ENCODE data around the gene SH2D5.

SH2D5 gene

GRCh38 chr1:20731057-20731991 is 1.2 kb downstream of the SH2D5 start:
- peaks cover 21% of the 10 kb centered on the region for H3K4me1 Mint-ChIP-seq (ENCODE audit: low read depth)
- H3K9me3 Mint-ChIP-seq: no peaks in the 10 kb centered on the region
- H3K4me3 Mint-ChIP-seq: peak overlapping the region; percentile 68
- H3K27me3 Mint-ChIP-seq: peaks cover 21% of the 10 kb centered on the region
- peaks cover 8% of the 10 kb centered on the region for H3K36me3 Mint-ChIP-seq (ENCODE audit: low read depth)
- H3K27ac Mint-ChIP-seq: no peak overlapping the region

GRCh38 chr1:20730690-20731056 is 1.8 kb downstream of the SH2D5 start:
- H3K4me3 Mint-ChIP-seq: no peak overlapping the region
- H3K27ac Mint-ChIP-seq: no peak overlapping the region
- peaks cover 21% of the 10 kb centered on the region for H3K4me1 Mint-ChIP-seq (ENCODE audit: low read depth)
- peaks cover 21% of the 10 kb centered on the region for H3K27me3 Mint-ChIP-seq
- no peaks in the 10 kb centered on the region for H3K9me3 Mint-ChIP-seq
- H3K36me3 Mint-ChIP-seq (ENCODE audit: low read depth): peaks cover 4% of the 10 kb centered on the region

- Mint-ChIP-seq H3K4me1 (ENCODE audit: low read depth) (peaks cover 21% of the 10 kb centered on the region), H3K4me3 (no peak overlapping the region), H3K36me3 (ENCODE audit: low read depth) (no peaks in the 10 kb centered on the region), H3K27me3 (peaks cover 21% of the 10 kb centered on the region), H3K9me3 (no peaks in the 10 kb centered on the region), H3K27ac (no peak overlapping the region)
These were observed 2.4 kb downstream of the SH2D5 start for GRCh38 chr1:20729990-20730689.

DNA sequence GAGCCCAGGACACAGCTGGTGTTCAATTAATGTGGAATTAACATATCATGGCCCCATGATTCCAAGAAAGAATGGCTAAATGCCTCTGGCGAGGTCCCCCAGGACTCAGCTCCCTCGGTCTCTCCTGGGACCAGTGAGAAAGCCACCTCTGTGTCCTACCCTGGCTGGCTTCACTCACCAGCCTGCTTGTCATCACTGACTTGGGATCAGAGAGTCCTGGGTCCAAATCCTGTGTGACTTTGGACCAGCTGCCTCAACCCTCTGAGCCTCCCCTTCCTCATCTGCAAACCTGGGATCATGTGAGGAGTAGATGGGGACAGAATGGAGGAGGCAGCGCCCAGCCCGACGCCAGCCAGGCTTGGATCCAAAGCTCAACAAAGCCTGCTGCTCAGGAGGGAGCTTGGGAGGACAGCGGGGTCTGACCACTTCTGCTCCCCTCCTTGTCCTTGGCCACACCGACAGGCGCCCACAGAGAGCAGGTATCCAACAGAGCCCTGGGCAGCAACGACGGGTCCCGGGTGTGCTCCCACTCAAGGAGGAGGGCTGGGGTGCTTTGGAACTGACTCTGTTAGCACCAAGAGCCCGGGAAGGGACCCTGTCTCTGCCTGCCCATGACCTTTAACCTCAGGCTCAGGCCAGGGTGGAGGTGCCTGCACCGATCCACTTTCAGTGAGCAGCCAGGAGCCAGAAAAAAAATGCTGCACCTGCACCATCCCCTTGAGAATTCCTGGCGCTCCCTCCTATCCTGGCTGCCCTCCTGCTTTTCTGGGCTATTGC is 3.2 kb downstream of the SH2D5 start:
- no peak overlapping the region for H3K27ac Mint-ChIP-seq

GRCh38 chr1:20728371-20729154 is 3.9 kb downstream of the SH2D5 start:
- H3K27ac Mint-ChIP-seq: no peak overlapping the region
- no peaks in the 10 kb centered on the region for H3K9me3 Mint-ChIP-seq
- H3K4me1 Mint-ChIP-seq (ENCODE audit: low read depth): peaks cover 20% of the 10 kb centered on the region
- H3K4me3 Mint-ChIP-seq: no peak overlapping the region
- H3K36me3 Mint-ChIP-seq (ENCODE audit: low read depth): no peaks in the 10 kb centered on the region
- peaks cover 21% of the 10 kb centered on the region for H3K27me3 Mint-ChIP-seq

More for the DNA sequence above, 3.2 kb downstream of the SH2D5 start:
- Mint-ChIP-seq H3K4me3 (no peak overlapping the region), H3K36me3 (ENCODE audit: low read depth) (no peaks in the 10 kb centered on the region), H3K4me1 (ENCODE audit: low read depth) (peaks cover 21% of the 10 kb centered on the region), H3K9me3 (no peaks in the 10 kb centered on the region), H3K27me3 (peaks cover 21% of the 10 kb centered on the region)

- Mint-ChIP-seq H3K4me3 (no peak overlapping the region), H3K4me1 (ENCODE audit: low read depth) (peaks cover 12% of the 10 kb centered on the region), H3K27me3 (peaks cover 21% of the 10 kb centered on the region), H3K27ac (no peak overlapping the region), H3K36me3 (ENCODE audit: low read depth) (no peaks in the 10 kb centered on the region), H3K9me3 (no peaks in the 10 kb centered on the region)
These were observed 4.7 kb downstream of the SH2D5 start for GRCh38 chr1:20727746-20728316.

GRCh38 chr1:20726932-20727745 is 5.4 kb downstream of the SH2D5 start:
- no peak overlapping the region for H3K4me3 Mint-ChIP-seq
- peaks cover 6% of the 10 kb centered on the region for H3K4me1 Mint-ChIP-seq (ENCODE audit: low read depth)
- H3K27ac Mint-ChIP-seq: no peak overlapping the region
- H3K9me3 Mint-ChIP-seq: no peaks in the 10 kb centered on the region
- no peaks in the 10 kb centered on the region for H3K36me3 Mint-ChIP-seq (ENCODE audit: low read depth)
- H3K27me3 Mint-ChIP-seq: peaks cover 21% of the 10 kb centered on the region

- H3K27me3 Mint-ChIP-seq: peaks cover 20% of the 10 kb centered on the region
- peaks cover 4% of the 10 kb centered on the region for H3K4me1 Mint-ChIP-seq (ENCODE audit: low read depth)
- no peak overlapping the region for H3K27ac Mint-ChIP-seq
- no peaks in the 10 kb centered on the region for H3K36me3 Mint-ChIP-seq (ENCODE audit: low read depth)
- no peaks in the 10 kb centered on the region for H3K9me3 Mint-ChIP-seq
- no peak overlapping the region for H3K4me3 Mint-ChIP-seq
These were observed 6.2 kb downstream of the SH2D5 start for GRCh38 chr1:20726118-20726911.

DNA sequence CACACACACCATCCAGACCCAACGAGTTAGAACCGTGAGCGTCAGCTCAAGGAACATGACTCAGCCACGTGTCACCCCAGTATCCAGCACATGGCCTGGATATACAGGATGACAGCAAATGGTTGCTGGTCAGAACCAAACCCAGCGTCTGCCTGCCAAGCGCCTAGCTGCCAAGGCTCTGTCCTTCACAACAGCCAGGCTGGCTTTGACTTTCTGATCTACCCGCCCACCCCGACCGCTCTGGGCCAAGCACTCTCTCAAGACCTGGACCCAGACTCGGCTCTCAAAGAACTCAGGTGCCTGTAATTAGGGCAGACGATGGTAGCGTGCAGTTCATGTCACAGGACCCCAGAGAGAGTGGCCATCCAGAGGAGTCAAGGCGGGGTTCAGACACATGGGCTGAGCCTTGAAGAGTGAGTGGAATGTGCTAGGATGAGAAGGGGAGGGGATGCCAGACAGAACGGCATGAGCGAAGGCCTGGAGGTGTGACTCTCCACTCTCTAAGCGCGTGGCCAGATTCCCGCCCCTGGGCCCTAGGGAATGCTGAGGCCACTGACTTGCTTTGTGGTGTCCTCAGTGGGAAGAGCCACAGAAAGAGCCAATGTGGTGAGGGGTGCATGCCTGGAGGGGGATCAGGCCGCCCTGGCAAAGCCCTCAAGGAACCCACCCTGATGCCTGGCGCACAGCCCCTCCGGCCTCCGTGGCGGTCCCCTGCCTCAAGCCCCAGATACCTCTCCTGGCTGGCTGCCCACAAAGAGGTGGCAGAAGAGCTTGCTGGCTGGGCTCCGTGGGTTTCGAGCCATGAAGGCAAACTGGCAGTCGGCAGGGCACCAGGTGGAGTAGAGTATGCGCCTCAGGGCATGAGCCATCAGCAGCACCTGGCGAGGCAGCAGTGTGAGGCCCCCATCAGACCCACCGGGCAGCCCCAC is 7.0 kb downstream of the SH2D5 start:
- Mint-ChIP-seq H3K27ac (no peak overlapping the region), H3K36me3 (ENCODE audit: low read depth) (no peaks in the 10 kb centered on the region), H3K27me3 (peaks cover 13% of the 10 kb centered on the region), H3K4me3 (no peak overlapping the region), H3K4me1 (ENCODE audit: low read depth) (peaks cover under 1% of the 10 kb centered on the region), H3K9me3 (no peaks in the 10 kb centered on the region)

GRCh38 chr1:20724364-20725188 is 7.9 kb downstream of the SH2D5 start:
- peaks cover 5% of the 10 kb centered on the region for H3K27me3 Mint-ChIP-seq
- no peak overlapping the region for H3K27ac Mint-ChIP-seq
- H3K4me1 Mint-ChIP-seq (ENCODE audit: low read depth): no peaks in the 10 kb centered on the region
- H3K4me3 Mint-ChIP-seq: no peak overlapping the region
- no peaks in the 10 kb centered on the region for H3K9me3 Mint-ChIP-seq
- H3K36me3 Mint-ChIP-seq (ENCODE audit: low read depth): no peaks in the 10 kb centered on the region

DNA sequence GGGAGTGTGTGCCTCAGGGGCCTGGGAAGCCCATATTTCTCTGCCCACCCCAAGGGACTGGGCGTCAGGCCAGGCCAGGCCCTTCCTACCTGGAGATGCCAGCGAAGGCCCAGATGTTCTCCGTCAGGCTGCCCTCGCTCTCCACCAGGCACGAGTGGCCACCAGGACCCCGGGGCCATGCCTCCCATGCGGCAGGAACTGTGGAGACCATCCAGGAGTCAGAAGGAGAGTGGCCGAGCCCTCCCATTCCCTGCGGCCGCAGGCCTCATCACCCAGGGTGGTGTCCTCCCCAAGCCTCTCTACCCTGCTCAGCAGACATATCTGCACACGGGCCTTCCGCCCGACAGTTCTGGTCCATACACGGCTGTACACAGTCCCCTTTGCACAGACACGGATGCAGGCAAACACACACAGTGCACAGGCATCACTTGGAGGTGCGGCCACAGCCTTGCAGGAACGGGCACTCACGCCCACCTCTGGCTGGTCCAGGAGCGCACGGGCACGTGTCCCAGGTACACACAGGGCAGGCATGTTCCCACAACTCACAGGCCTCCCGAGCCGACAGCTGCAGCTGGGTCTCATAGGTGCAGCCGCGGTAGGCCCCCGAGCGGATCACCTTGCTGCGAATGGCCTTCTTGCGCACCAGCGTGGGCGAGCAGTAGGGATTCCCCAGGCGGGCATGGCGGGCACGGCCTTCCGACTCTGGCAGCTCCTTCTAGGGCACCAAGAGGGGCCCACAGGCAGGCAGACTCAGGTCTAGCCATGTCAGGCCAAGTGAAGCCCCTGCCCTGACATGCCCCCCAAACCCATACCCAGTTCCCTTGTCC is 8.8 kb downstream of the SH2D5 start:
- H3K27me3 Mint-ChIP-seq: peaks cover 8% of the 10 kb centered on the region
- no peaks in the 10 kb centered on the region for H3K4me1 Mint-ChIP-seq (ENCODE audit: low read depth)
- no peaks in the 10 kb centered on the region for H3K36me3 Mint-ChIP-seq (ENCODE audit: low read depth)
- no peaks in the 10 kb centered on the region for H3K9me3 Mint-ChIP-seq
- no peak overlapping the region for H3K27ac Mint-ChIP-seq
- H3K4me3 Mint-ChIP-seq: no peak overlapping the region
